HCT116 (cell line): ENCODE measurements around the gene NCR3LG1. TPM values are rescaled to one million over a fixed set of nuclear protein-coding genes. Genes with fewer than 3 reads are reported as not detected.

Source experiments
- ATAC-seq: fragments of 200-7000 bp; cut with Tn5 transposase; 2 replicates; pipeline ENCODE4 v1.9.1; 2020; ENCODE audit warnings: mild to moderate bottlenecking, moderate library complexity
- BruUV-seq: library from RNA; stranded (reverse); fragments of 400-500 nt; replicated peaks from 2 replicates; lab custom pipeline; 2021; lab: Mats Ljungman, UMichigan
- CTCF ChIA-PET: fragments of 300-600 bp; sonication (Branson Sonifier 250); formaldehyde crosslinking; loops from one replicate; lab custom pipeline; 2021; ENCODE audit warnings: antibody characterized with exemption; lab: Charles Lee
- POLR2A ChIA-PET: fragments of 300-600, 350-600 bp; sonication (Branson Sonifier 250); formaldehyde crosslinking; loops from one replicate; lab custom pipeline; 2021; ENCODE audit warnings: antibody characterized with exemption; lab: Charles Lee
- RAD21 ChIA-PET, 2 experiments: fragments of 300-600 bp; sonication (Branson Sonifier 250); formaldehyde crosslinking; loops; one replicate each; lab custom pipeline; 2023; ENCODE audit warnings: low total read pairs in 2 of 2; ENCODE audit not compliant: uncharacterized antibody in 2 of 2, unreplicated experiment in 2 of 2, low non-redundant PET in 1 of 2; lab: Charles Lee
- DNase-seq: peaks from one replicate; pipeline ENCODE4 v3.0.0-alpha.2; 2010; ENCODE audit warnings: low read depth, low spot score
- H2AFZ ChIP-seq: fragments of 200-600 bp; shearing (Covaris generic), sonication (generic); 2 replicates; pipeline ENCODE4 v1.6.1; 2017; ENCODE audit warnings: low read depth, mixed run types, mixed read lengths, antibody characterized with exemption, low read length; ENCODE audit not compliant: poor library complexity, severe bottlenecking
- H3K27ac ChIP-seq: 2 replicates; pipeline ENCODE4 v1.5.1; 2012; ENCODE audit warnings: low read depth, low read length
- H3K27me3 ChIP-seq: fragments of 200-600 bp; sonication (generic); 2 replicates; pipeline ENCODE4 v1.6.1; 2016; ENCODE audit warnings: mixed run types, low read length, mixed read lengths; ENCODE audit not compliant: insufficient read depth
- H3K36me3 ChIP-seq, 2 experiments: fragments of 200-500 bp in 1 of 2; fragments of 200-600 bp in 1 of 2; sonication (Bioruptor generic) in 1 of 2; sonication (generic) in 1 of 2; 2 replicates each; pipeline versions ENCODE4 v1.5.1 to v1.6.1; 2014 to 2016; ENCODE audit warnings: low read length in 2 of 2, inconsistent platforms in 1 of 2, mixed read lengths in 1 of 2, mixed run types in 1 of 2; ENCODE audit not compliant: insufficient read depth in 2 of 2, control insufficient read depth in 1 of 2
- H3K4me1 ChIP-seq, 2 experiments: fragments of 200-600 bp in 1 of 2; sonication (generic) in 1 of 2; 2 replicates each; pipeline versions ENCODE4 v1.5.1 to v1.6.1; 2012 to 2017; ENCODE audit warnings: low read length in 2 of 2, inconsistent platforms in 1 of 2, mild to moderate bottlenecking in 1 of 2, mixed read lengths in 1 of 2, mixed run types in 1 of 2, moderate library complexity in 1 of 2; ENCODE audit not compliant: insufficient read depth in 2 of 2, control insufficient read depth in 1 of 2
- H3K4me2 ChIP-seq: fragments of 200-600 bp; sonication (generic); 2 replicates; pipeline ENCODE4 v1.6.1; 2017; ENCODE audit warnings: mixed run types, low read length, mixed read lengths
- H3K4me3 ChIP-seq, 2 experiments: fragments of 200-600 bp in 1 of 2; sonication (generic) in 1 of 2; replicated peaks in 1 of 2; 2 replicates each; pipeline ENCODE4 v1.5.1; 2011 to 2016; ENCODE audit warnings: low read length in 2 of 2, control low read depth in 1 of 2, low read depth in 1 of 2, mild to moderate bottlenecking in 1 of 2, mixed read lengths in 1 of 2, mixed run types in 1 of 2
- H3K79me2 ChIP-seq: fragments of 200-600 bp; sonication (generic); 2 replicates; pipeline ENCODE4 v1.6.1; 2017; ENCODE audit warnings: mild to moderate bottlenecking, mixed run types, low read length, moderate library complexity, mixed read lengths; ENCODE audit not compliant: insufficient read depth
- H3K9ac ChIP-seq: fragments of 200-600 bp; sonication (generic); 2 replicates; pipeline ENCODE4 v1.6.1; 2016; ENCODE audit warnings: low read length, mixed read lengths
- H3K9me2 ChIP-seq: fragments of 200-600 bp; sonication (generic), shearing (Covaris generic); 2 replicates; pipeline ENCODE4 v1.6.1; 2017; ENCODE audit warnings: mixed run types, mild to moderate bottlenecking, moderate library complexity; ENCODE audit not compliant: insufficient read depth
- H3K9me3 ChIP-seq, 2 experiments: fragments of 200-500 bp in 1 of 2; fragments of 200-600 bp in 1 of 2; sonication (Bioruptor generic) in 1 of 2; sonication (generic) in 1 of 2; 2 replicates each; pipeline ENCODE4 v1.6.1; 2014 to 2017; ENCODE audit warnings: low read length in 2 of 2, mixed read lengths in 2 of 2, inconsistent platforms in 1 of 2, low read depth in 1 of 2, mild to moderate bottlenecking in 1 of 2, mixed run types in 1 of 2, moderate library complexity in 1 of 2; ENCODE audit not compliant: control insufficient read depth in 1 of 2, insufficient read depth in 1 of 2
- H4K20me1 ChIP-seq: fragments of 200-600 bp; sonication (generic), shearing (Covaris generic); 2 replicates; pipeline ENCODE4 v1.6.1; 2017; ENCODE audit warnings: mixed run types, mild to moderate bottlenecking, moderate library complexity; ENCODE audit not compliant: insufficient read depth
- ELF1 ChIP-seq: IDR thresholded peaks from 2 replicates; pipeline ENCODE4 v1.6.1; 2012; ENCODE audit warnings: low read depth, borderline replicate concordance
- EZH2 ChIP-seq: fragments of 200-600 bp; sonication (generic); IDR thresholded peaks from 2 replicates; pipeline ENCODE4 v1.6.1; 2017; ENCODE audit warnings: antibody characterized with exemption, mixed run types
- JUND ChIP-seq: IDR thresholded peaks from 2 replicates; pipeline ENCODE4 v1.6.1; 2012
- POLR2AphosphoS5 ChIP-seq: IDR thresholded peaks from 2 replicates; pipeline ENCODE4 v1.6.1; 2011; ENCODE audit warnings: mild to moderate bottlenecking, low read depth, low read length, moderate library complexity
- SRF ChIP-seq: IDR thresholded peaks from 2 replicates; pipeline ENCODE4 v1.6.1; 2012; ENCODE audit warnings: low read depth
- ZBTB33 ChIP-seq: IDR thresholded peaks from 2 replicates; pipeline ENCODE4 v1.6.1; 2011; ENCODE audit warnings: mild to moderate bottlenecking, low read length, moderate library complexity; ENCODE audit not compliant: insufficient replicate concordance; ENCODE audit errors: extremely low read depth
- intact Hi-C: fragments of 100-400 bp; cut with micrococcal nuclease; formaldehyde crosslinking; loops from 2 replicates; pipeline ENCODE4 v1.10.0; 2022
- total RNA-seq: library from RNA; stranded (reverse); gene quantifications from one replicate; pipeline ENCODE4 v1.2.1, GENCODE V29; 2021; ENCODE audit not compliant: unreplicated experiment
- TF ChIP-seq, protein P1 (sequence below): IDR thresholded peaks from 2 replicates; pipeline ENCODE4 v1.6.1; 2012; ENCODE audit warnings: low read depth
- TF ChIP-seq, protein P2 (sequence below): IDR thresholded peaks from 2 replicates; pipeline ENCODE4 v1.6.1; 2012

Gene NCR3LG1
- total RNA-seq, 1 experiment from 2014 or later = 1.5 TPM

DNA sequence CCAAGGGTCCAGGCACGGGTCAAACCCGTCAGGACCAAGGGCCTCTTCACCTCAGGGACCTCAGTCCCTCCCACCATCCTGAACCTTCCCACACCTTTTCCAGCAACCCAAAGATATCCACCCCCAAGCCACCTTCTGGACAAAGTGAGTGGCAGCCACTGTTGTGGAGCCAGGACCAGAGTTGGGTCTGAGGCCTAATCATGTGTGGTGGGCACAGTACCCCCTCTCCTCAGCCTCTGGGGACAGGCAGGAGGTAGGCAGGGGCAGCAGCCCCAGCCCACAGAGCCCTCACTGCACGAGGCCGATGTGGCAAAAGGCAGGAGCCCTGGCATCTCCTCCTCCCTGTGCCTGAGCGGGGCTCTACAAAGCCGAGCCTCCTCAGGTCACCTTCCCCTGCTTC lies 34.3 kb downstream of the NCR3LG1 start:
- no TSS peak for BruUV-seq
- Histone ChIP-seq H3K4me3 (no peak overlapping the region), H3K9ac (no peak overlapping the region), H3K36me3 (no peaks in the 10 kb centered on the region), H4K20me1 (no peaks in the 10 kb centered on the region), H3K9me3 (no peaks in the 10 kb centered on the region), H2AFZ (no peak overlapping the region), H3K27ac (no peak overlapping the region; the same call in 1 of the 2 replicates), H3K79me2 (no peaks in the 10 kb centered on the region), H3K27me3 (no peaks in the 10 kb centered on the region), H3K9me2 (no peaks in the 10 kb centered on the region), H3K4me1 (peaks cover 0 to 19% of the 10 kb centered on the region in 2 experiments; a peak in 3 of 4 replicates), H3K4me2 (no peak overlapping the region)
- intact Hi-C loops = loop anchor here (5.0 kb wide), 1 partner anchor 346 kb away; the partner anchor contains the start of gene KCNC1
- ChIA-PET CTCF (interaction anchor here (1.0 to 1.2 kb wide), 4 partner anchors 119 to 142 kb away, joined by 3 to 14 read pairs (median 4); no protein-coding TSS in a partner anchor), RAD21 (no interaction called here), POLR2A (no interaction called here)
- ATAC-seq (no peak), DNase-seq (no peak)
- TF ChIP-seq, protein P1, sequence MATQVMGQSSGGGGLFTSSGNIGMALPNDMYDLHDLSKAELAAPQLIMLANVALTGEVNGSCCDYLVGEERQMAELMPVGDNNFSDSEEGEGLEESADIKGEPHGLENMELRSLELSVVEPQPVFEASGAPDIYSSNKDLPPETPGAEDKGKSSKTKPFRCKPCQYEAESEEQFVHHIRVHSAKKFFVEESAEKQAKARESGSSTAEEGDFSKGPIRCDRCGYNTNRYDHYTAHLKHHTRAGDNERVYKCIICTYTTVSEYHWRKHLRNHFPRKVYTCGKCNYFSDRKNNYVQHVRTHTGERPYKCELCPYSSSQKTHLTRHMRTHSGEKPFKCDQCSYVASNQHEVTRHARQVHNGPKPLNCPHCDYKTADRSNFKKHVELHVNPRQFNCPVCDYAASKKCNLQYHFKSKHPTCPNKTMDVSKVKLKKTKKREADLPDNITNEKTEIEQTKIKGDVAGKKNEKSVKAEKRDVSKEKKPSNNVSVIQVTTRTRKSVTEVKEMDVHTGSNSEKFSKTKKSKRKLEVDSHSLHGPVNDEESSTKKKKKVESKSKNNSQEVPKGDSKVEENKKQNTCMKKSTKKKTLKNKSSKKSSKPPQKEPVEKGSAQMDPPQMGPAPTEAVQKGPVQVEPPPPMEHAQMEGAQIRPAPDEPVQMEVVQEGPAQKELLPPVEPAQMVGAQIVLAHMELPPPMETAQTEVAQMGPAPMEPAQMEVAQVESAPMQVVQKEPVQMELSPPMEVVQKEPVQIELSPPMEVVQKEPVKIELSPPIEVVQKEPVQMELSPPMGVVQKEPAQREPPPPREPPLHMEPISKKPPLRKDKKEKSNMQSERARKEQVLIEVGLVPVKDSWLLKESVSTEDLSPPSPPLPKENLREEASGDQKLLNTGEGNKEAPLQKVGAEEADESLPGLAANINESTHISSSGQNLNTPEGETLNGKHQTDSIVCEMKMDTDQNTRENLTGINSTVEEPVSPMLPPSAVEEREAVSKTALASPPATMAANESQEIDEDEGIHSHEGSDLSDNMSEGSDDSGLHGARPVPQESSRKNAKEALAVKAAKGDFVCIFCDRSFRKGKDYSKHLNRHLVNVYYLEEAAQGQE = no peak
- TF ChIP-seq JUND = no peak

DNA sequence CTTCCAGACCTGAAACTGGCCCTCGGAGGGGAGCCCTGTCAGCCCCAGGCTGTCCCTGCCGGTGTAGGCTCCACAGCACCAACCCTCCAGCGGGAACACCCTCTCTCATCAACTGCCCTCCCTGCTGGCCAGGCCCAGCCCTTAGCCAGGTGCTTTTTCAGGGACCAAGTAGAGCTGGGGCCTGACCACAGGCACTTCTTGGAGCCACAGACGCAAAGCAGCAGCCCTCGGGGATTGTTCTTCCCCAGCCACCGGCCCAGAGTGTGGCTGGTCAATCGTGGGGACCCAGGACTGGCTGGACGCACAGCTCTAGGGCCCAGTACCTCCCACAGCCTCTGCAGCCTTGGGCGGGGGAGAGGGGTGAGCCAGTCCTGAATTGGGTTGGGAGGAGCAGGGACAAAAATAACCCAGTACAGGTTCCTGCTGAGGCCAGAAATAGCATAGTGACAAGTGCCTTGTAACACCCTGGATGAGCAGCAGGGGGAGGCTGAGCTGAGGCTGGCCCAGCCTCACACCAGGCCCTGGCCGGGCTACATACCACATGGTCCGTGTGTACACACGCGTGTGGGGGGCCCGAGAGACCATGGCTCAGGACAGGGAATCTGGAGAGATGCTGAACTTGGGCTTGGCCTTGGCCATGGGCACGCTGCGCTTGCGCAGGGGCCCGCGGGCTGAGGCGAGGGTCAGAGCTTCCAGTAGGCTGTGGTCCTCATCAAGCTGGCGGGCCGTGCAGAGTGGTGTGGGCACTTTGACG lies 34.9 kb downstream of the NCR3LG1 start:
- Histone ChIP-seq H4K20me1 (no peaks in the 10 kb centered on the region), H3K9me2 (no peaks in the 10 kb centered on the region), H3K9ac (no peak overlapping the region), H3K79me2 (no peaks in the 10 kb centered on the region), H3K4me1 (peaks cover 0 to 19% of the 10 kb centered on the region in 2 experiments; a peak in 3 of 4 replicates), H3K4me2 (peak overlapping the region; percentile 23; the same call in 1 of the 2 replicates), H3K27ac (no peak overlapping the region; the same call in 1 of the 2 replicates), H3K4me3 (no peak overlapping the region), H2AFZ (no peak overlapping the region), H3K36me3 (no peaks in the 10 kb centered on the region), H3K27me3 (no peaks in the 10 kb centered on the region), H3K9me3 (no peaks in the 10 kb centered on the region)
- no TSS peak for BruUV-seq
- intact Hi-C loops = loop anchor here (5.0 kb wide), 1 partner anchor 346 kb away; the partner anchor contains the start of gene KCNC1
- CTCF ChIA-PET = interaction anchor here (0.7 to 1.2 kb wide), 9 partner anchors 88 to 344 kb away, joined by 3 to 14 read pairs (median 4); no protein-coding TSS in a partner anchor
- RAD21 ChIA-PET = interaction anchor here in 1 of 2 experiments (0.9 kb wide), 1 partner anchor 118 kb away, joined by 4 read pairs; no protein-coding TSS in a partner anchor
- peak; percentile 18 for DNase-seq
- peak; percentile 55 for ATAC-seq
- POLR2A ChIA-PET = no interaction called here
- TF ChIP-seq POLR2AphosphoS5 = no peak
- TF ChIP-seq JUND = no peak
- no peak for TF ChIP-seq ELF1
- TF ChIP-seq SRF = no peak
- TF ChIP-seq ZBTB33 = no peak
- TF ChIP-seq EZH2 = no peak
- TF ChIP-seq, protein P2, sequence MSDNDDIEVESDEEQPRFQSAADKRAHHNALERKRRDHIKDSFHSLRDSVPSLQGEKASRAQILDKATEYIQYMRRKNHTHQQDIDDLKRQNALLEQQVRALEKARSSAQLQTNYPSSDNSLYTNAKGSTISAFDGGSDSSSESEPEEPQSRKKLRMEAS = peak; percentile 45; the same call in 1 of the 2 replicates
